ENCODE data around the gene FKBP11.
"Not testable (repeated sequence)": the region's sequence is repeated elsewhere in the genome, so short reads cannot be mapped to it uniquely, and the experiment has no call there.

The FKBP11 gene

GRCh38 chr12:48954841-48955501 is 29.7 kb upstream of the FKBP11 start:
- no peak for FAIRE-seq

GRCh38 chr12:48954061-48954460 is 28.8 kb upstream of the FKBP11 start:
- no peak for FAIRE-seq

- FAIRE-seq = no peak
Observed at GRCh38 chr12:48952691-48953090, 27.4 kb upstream of the FKBP11 start.

- no peak for FAIRE-seq
Observed at GRCh38 chr12:48947727-48948126, 22.4 kb upstream of the FKBP11 start.

- FAIRE-seq = no peak
Observed at GRCh38 chr12:48946943-48947342, 21.7 kb upstream of the FKBP11 start.

- no peak for FAIRE-seq
Observed at GRCh38 chr12:48946205-48946604, 20.9 kb upstream of the FKBP11 start.

GRCh38 chr12:48943221-48943620 is 17.9 kb upstream of the FKBP11 start:
- no peak for FAIRE-seq

- FAIRE-seq = no peak
Observed at GRCh38 chr12:48940181-48940580, 14.9 kb upstream of the FKBP11 start.

- FAIRE-seq = no peak
Observed at GRCh38 chr12:48938805-48939204, 13.5 kb upstream of the FKBP11 start.

GRCh38 chr12:48937170-48937569 is 11.9 kb upstream of the FKBP11 start:
- no peak for FAIRE-seq

- no peak for FAIRE-seq
Observed at GRCh38 chr12:48936379-48936979, 11.2 kb upstream of the FKBP11 start.

- FAIRE-seq = no peak
Observed at GRCh38 chr12:48934312-48934706, 9.0 kb upstream of the FKBP11 start.

GRCh38 chr12:48933664-48934311 is 8.5 kb upstream of the FKBP11 start:
- no peak for FAIRE-seq

- no peak for FAIRE-seq
Observed at GRCh38 chr12:48932878-48933277, 7.6 kb upstream of the FKBP11 start.

GRCh38 chr12:48930475-48930874 is 5.2 kb upstream of the FKBP11 start:
- FAIRE-seq = no peak

- FAIRE-seq = no peak
Observed at GRCh38 chr12:48929551-48929950, 4.3 kb upstream of the FKBP11 start.

GRCh38 chr12:48927261-48927660 is 2.0 kb upstream of the FKBP11 start:
- no peak for FAIRE-seq

GRCh38 chr12:48924617-48925303 is 532 bp downstream of the FKBP11 start:
- no peak for FAIRE-seq

GRCh38 chr12:48923117-48923516 is 2.2 kb downstream of the FKBP11 start:
- no peak for FAIRE-seq

GRCh38 chr12:48917857-48918537 is 7.3 kb downstream of the FKBP11 start:
- FAIRE-seq = no peak

- no peak for FAIRE-seq
Observed at GRCh38 chr12:48910196-48910595, 15.1 kb downstream of the FKBP11 start.

- FAIRE-seq = not testable (repeated sequence)
Observed at GRCh38 chr12:48909698-48910097, 15.6 kb downstream of the FKBP11 start.

- FAIRE-seq = no peak
Observed at GRCh38 chr12:48907245-48907644, 18.0 kb downstream of the FKBP11 start.

Data from endometrium (tissue), 2 donors.